Stimulated activated CD8-positive, alpha-beta memory T cell treated with anti-CD3 and anti-CD28 coated beads, Interleukin-4, amount 100 ng/mL, for 4 hours (primary cell): ENCODE measurements around the gene LARGE1.
"Not testable (repeated sequence)": the region's sequence is repeated elsewhere in the genome, so short reads cannot be mapped to it uniquely, and the experiment has no call there.

Experiments used
- DNase-seq, 2 donors: peaks; one replicate each; pipeline ENCODE4 v3.0.0-alpha.2; 2020; ENCODE audit warnings: low read depth in 2 of 2, low spot score in 1 of 2

Gene LARGE1

DNA sequence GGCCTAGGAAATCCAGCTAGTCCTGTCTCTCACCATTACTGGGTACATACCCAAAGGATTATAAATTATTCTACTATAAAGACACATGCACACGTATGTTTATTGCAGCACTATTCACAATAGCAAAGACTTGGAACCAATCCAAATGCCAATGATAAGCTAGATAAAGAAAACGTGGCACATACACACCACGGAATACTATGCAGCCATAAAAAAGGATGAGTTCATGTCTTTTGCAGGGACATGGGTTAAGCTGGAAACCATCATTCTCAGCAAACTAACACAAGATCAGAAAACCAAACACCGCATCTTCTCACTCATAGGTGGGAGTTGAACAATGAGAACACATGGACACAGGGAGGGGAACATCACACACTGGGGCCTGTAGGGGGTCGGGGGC lies 61.6 kb downstream of the LARGE1 start:
- DNase-seq = not testable (repeated sequence)

DNA sequence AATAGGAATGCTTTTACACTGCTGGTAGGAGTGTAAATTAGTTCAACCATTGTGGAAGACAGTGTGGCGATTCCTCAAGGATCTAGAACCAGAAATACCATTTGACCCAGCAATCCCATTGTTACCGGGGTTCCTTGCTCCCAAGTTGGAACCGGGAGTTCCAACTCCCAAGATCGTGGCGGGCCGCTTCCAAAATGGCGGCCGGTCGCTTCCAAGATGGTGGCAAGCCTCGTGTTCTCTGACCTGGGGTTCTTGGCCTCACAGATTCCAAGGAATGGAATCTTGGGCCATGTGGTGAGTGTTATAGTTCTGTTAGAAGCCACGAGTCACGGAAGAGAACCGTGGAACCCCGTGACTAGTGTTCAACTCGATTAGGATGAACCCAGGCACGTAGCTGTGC lies 62.5 kb downstream of the LARGE1 start:
- not testable (repeated sequence) for DNase-seq

DNA sequence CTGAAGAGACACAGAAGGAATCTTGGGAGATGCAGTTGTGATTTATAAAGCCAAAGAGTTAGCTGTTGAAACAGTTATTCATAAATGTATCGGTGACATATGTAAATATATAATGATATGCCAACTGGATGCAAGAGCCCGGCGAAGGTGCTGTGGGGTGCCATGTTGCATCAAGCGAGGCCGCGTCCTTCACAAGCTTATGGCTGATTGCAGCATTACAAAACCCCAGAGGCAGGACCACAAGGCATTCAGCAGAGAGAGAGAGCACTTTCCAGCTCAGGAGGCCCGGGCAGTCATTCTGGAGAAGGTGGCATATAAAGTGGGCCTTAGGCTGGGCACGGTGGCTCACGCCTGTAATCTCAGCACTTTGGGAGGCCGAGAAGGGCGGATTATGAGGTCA lies 65.6 kb downstream of the LARGE1 start:
- DNase-seq = no peak

DNA sequence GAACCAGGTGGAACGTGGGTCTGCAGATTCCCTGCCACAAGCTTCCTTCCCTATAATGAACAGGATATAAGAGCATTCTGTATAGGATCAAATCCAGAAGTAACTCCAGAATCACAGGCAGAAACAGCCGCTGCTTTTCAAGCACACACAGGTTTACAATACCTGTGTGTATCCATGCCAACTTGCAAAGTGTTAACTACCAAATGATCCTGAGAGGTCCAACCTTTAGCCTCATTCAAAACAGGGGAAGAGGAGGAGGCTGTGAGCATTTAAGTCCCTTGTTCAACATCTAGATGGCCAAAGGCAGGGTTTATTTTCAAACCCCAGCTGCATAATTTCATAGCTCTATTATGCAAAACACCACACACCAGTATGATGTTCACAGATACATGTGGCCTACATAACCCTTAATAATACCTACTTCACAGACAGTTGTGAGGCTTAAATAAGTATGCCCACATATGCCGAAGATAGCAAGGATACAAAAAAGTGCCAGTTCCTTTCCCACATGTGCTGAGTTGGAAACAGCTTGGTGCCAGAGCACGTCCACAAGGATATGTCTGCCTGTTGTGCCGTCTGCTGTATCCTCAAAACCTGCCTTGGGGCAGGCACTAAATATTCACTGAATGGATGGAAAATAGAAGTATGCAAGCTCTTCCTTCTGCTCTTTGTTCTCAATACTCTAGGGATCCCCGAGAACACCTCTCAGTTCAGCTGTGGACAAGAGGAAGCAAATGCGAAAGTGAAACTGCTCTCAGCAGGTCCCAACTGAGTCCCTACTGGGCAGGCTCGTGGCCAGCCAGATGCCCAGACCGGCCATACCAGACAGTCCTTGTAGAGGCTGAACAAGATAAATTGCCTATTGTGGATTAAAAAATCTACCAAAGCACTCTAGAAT lies 66.8 kb downstream of the LARGE1 start:
- no peak for DNase-seq

DNA sequence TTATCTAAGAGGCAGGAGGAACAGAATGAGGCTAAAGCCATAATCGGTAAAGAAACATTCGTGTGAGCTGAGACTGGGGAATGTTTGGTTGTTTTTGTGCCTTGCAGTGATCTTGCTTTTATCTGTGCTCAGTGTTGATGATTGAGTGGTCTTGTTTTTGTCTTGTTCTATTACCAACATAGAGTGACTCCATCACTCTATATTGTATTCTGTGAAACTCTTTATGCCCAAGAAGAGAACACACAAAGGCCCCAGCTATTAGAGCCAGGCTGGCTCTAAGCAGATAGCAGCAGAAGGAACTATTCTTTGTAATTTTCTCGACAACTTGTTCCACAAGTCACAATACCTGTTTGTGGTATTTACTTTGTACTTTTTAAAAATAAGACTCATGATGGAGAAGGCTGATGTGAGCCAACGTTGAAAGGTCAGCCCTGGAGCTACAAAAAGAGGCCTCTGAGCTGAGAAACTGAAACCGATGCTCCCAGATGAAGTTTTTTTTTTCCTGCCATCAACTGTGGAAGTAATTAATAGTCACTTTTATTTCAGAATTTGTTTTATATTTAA lies 68.4 kb downstream of the LARGE1 start:
- no peak for DNase-seq

DNA sequence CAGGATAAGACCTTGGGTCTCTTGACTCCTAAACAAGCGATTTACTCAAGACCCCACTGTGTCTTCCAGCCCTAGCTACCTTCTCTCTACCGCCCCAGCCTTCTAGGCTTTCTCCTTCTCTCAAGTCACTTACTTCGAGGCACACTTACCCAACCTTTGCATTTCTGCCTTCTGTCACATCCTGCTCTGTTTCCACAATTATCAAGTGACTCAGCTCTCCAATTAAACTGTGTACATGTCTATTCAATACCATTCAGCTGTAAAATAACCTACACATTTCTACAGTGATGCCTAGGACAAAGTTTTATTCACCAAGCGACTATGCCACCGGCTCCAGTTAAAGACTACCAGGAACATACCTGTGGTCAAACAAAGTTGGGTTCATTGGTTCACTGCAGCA lies 69.0 kb downstream of the LARGE1 start:
- DNase-seq = no peak

DNA sequence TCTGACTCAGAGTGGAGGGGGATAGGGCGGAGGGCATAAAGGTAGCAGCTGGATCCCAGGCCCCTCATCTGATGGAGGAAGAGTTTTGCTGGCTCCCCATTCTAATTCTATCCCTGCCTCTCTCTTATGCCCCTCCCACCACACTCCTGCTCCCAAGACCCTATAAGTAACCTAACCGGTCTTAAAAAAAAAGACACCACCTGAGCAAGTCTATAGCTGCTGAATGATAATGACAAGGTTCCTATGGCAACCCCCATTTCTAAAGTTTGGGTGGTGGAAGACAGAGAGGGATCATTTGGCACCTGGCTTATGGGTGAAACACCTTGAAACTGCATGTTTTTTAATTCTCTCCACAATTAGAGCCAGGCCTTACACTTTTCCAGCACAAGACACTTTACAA lies 69.6 kb downstream of the LARGE1 start:
- DNase-seq = no peak

DNA sequence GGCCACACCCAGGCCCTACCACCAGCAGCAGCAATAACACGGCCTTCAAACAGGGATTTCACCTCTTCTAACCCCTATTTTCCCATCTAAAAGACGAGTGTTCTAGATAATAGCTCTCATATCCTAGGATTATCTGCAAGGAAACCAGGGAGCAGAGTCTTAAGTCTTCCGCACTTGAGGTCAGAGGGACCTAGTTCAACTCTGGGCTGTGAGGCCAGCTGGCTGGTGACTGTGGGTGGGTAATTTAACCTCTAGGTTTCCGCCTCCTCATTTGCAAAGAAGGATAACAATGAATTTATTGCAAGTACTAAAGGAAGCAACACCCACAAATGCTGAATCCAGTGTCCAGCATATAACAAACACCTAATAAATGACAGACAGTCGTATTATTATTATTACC lies 70.1 kb downstream of the LARGE1 start:
- no peak for DNase-seq

DNA sequence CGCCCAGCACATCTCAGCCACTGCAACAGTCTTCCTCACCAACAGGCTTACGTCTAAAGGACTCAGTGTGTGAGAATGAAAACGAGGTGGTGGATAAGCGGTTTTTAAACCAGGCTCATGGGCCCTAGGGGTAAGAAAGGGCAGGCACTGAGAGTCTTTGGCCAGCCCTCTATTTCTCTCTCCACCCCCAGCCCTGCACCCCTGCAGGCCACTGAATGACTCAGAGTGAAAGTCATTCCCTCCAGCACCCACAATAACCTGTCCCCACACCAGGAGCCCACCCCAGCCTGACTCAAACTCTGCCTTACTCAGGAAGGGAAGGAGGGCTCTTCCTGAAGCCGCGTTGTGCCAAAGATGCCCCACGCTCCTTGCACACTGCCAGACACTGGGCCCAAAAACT lies 72.0 kb downstream of the LARGE1 start:
- DNase-seq = no peak

DNA sequence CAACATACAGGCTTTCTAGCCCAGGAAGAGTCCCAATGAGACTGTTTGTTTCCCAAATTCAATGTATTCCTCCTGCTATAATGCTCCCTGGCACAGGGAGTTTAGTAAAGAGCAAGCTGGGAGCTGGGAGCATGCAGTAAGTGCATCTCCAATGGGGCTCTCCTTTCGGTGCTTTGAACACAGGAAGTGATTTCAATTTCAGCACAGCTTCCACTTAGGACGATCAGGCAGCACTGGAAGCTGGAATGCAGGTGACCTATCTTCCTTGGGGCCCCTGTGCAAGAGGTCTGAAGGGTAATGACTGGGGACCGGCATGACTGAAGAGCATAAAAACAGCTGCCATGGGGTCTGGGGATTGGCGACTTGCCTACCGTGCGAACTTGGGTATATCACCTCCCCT lies 76.0 kb downstream of the LARGE1 start:
- no peak for DNase-seq

DNA sequence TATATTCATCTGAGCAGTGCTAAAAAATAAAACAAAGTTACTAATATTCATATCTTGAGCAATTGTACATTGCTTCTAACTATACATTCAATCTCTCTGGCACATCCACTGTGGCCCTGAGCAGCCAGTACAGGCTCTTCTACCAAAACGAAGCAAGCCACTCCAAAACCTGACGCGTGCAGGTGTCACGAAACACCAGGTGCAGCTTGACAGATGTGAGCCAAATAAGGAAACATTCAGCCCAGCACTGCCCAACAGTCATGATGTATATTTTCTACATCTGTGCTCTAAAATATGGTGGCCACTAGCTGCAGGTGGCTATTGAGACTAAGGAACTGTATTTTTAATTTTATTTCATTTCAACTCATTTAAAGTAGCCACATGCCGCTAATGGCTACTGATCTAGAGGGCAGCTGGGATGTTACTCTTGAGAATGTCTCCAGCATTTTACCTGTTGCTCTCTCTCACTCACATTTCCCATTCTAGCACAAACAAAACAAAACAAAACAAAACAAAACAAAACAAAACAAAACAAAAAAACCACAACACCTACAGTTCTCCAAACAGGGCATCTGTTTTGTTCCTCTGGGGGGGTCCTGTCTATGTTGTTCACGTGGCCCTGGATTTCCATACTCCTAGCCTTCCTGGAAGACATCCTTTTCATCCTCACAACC lies 77.7 kb downstream of the LARGE1 start:
- no peak for DNase-seq

DNA sequence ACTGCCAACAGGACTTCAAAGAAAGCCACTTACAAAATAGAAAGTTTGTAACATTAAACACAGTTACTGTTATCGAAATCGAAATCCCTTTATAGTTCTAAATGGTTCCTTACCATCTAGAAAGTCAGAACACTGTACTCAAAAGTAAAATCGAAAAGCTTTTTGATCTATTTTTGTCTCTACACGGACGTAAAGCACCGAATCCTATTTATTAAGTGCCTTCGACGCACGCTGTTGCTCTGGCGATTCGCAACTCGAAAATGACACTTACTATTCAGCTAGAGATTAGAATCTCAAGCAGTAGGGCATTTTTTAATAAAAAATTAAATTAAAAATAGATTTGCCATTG lies 78.3 kb downstream of the LARGE1 start:
- no peak for DNase-seq

DNA sequence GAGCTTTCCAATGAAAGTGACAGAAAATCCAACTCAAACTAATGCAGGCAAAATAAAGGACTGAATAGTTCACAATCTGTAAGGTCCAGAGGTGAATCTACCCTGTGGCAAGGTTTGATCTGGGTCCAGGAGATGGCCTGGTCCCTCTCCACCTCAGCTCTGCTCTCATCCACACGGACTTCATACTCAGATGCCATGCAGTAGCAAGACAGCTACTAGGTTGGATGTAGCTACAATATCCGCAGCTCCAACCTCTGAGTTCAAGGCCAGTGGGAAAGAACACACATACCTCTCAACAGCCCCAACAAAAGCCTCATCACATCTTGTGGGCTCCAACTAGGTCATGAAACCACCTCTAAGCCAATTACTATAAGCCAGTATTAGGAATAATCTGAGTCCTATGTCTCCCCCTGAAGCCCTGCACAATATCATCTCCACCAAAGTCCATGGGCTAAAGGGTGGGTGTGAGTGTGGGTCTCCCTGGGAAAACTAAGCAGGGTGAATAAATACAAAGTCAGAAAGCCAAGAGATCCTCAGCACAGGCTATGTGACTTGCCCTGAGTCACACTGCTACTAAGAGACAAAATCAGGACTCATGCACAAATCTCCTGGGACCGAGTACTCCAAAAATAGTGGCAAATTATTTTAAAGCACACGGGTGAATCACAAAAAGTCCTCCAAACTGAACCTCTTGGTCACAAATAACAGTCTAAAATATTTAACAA lies 78.8 kb downstream of the LARGE1 start:
- no peak for DNase-seq

DNA sequence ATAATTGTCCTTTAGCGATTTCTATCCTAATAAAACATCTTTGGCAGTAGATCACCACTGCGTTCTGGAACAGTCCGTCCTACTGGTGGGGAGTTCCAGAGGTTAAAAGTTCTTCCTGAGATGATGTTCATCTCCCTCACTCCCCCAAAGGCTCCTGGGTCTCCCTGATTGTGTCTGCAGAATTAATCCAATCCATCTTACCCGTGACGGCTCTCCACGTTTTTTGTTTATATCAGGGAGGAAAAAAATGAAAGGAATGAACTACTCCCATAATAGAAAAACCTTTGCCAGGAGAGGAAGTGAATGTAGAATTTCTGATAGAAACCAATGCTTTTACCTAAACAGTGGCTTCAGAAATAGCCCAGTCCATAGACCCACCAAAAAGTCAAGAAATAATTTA lies 81.6 kb downstream of the LARGE1 start:
- DNase-seq = no peak

DNA sequence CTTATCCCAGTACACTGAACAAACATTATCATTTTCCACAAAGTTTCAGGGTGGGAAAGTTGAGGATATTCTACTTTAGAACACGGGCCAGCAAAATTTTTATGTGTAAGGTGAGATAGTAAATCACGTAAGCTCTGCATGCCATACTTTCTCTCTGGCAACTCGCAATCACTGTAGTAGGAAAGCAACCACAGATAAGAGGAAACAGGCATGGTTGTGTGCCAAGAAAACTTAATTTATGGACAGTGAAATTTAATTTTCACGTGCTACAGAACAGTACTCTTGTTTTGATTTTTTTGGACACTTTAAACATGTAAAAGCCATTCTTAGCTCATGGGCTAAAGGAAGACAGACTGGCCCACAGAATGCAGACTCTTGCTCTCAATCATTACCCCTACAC lies 82.5 kb downstream of the LARGE1 start:
- no peak for DNase-seq

DNA sequence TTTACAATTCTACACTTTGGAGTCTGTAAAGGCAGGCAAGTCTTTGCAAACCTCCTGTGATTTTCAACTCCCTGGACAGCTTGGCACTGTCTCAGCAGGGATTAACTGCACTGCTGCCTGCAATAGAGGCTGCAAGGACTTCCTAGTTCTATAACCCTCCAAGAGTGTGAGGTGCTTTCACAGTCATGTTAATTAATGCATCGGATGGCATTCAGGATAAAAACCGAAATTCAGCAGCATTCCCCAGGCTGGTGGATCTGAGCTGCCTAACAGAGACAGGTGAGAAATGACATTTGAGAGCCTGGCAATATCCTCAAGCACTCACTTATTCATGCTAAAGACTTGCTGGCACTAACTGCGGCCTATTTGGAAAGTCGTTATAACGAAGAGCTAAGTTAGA lies 85.0 kb downstream of the LARGE1 start:
- DNase-seq = no peak

DNA sequence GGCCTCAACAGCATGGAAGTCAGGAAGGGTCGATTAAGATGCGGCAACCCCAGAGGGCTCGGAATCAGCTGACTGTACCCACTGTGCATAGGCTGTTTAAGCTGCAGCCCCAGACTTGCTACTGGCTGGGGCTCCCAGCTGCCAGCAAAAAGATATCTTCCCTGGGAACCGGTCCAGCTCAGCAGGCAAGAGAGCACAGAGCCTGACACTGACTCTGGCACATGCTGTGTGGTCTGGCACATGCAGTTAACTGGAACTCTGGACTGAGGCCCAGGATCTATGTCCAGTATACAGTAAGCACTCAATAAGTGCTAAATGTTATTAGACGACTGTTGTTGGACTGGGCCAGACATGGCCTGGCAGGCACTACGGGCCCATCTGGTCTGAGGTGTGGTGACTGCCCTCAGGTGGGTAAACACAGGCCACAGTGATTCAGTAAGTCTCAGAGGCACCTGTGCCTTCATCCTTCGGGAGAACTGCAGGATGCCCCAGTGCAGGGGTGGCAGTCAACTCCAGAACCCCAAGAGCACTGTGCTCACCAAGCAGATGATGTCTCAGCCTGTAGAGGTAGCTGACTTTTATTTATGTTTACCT lies 87.6 kb downstream of the LARGE1 start:
- no peak for DNase-seq

DNA sequence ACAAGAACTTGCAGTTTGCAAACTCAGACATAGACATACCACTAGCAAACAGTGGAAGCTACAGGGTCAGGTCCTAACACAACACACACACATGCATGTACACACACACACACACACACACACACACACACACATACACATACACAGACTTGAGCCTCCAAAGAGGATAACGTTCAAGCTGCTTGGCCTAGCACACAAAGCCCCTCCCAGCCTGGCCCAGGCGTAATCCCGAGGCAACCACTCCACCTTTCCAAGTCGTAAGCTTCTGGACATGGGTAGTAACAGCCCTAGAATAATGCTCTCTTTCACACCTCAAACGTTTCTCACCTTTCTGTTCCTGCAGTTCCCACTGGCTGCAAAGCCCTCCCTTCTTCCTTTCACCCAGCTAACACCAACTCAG lies 88.6 kb downstream of the LARGE1 start:
- no peak for DNase-seq

DNA sequence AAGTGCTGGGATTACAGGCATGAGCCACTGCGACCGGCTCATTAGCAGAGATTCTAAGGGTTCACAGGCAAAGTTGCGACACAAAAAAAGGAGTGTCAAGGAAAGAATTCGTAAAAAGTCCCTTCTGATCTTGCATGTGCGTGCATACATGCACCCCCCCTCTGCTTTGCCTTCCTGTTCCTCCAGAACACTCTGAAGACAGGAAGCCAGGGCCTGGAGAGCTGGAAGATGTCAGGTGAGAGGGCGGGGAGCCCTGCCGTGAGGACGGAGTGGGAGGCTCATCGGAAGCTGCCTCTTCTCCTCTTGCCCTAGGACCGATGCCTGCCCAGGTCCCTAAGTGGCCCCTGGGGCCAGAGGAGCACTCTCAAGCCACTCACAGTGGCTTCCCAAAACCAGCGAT lies 89.1 kb downstream of the LARGE1 start:
- DNase-seq = no peak

DNA sequence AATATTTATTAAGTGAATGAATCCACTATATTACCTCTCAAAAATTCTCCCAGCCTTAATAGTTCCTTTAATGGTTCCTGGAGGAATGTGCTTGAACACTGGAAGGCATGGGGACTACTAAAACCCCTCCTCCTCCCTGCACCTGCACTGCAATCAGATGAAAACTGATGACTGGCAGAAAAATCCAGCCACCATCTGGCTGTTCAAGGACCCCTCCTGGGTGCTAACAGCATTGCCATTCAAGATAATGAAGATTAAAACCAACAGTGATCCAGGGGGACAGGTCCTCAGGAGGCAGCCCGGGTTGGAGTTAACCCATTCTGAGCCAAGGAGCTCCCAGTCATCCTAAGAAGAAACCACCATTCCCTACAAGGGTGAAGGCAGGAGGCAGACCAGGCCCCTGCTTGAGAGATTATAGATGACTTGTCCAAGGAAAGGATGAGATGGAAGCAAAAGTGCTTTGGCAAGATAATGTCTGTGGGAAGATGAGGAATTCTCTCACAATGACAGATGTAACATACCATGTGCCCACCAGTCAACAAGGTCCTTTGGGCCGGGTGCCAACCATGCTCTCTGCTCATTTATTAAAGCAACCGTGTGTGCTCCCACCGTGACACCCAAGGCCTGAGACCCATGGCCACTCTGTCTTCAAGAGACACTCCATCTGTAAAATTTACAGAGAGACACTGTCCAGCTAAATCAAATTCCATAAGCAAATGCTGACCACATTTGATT lies 90.6 kb downstream of the LARGE1 start:
- DNase-seq = no peak

DNA sequence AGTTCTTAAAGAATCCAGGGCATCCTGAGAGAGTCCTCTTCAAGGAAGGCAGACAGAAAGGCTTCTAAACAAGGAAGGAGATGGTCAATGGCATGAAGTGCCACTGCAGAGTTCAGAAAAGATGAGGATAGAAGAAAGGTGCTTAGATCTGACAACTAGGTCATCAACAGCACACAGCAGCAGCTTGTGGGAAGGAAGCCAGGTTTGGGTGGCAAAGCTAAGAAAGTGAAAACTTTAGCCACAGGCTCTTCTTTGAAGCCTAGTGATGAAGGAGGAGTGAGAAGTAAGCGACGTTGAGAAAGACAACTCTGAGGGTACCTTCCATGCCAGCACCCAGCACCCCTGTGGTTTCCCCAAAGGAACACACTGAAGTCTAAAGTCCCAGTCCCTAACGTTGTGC lies 92.0 kb downstream of the LARGE1 start:
- no peak for DNase-seq
